ENCODE results near the gene KLK12. TPM values are rescaled to one million over a fixed set of nuclear protein-coding genes. Genes with fewer than 3 reads are reported as not detected.

KLK12 gene
- total and polyA plus RNA-seq, 9 of the 15 experiments (the other 6 are each of a cell fraction or from before 2014, with no cell fraction given), result not detected

GRCh38 chr19:51070334-51071094 is 35.7 kb upstream of the KLK12 start:
- H3K36me3 ChIP-seq (ENCODE audit: control insufficient read depth, insufficient read depth, low read length), result no peaks in the 10 kb centered on the region
- H3K9ac ChIP-seq (ENCODE audit: insufficient read depth in 1 of 2, low read depth in 2 of 2, low read length in 2 of 2), result no peak overlapping the region
- H3K27me3 ChIP-seq (ENCODE audit: control insufficient read depth in 2 of 2, insufficient read depth in 2 of 2, low read length in 2 of 2), result peaks cover 3 to 8% of the 10 kb centered on the region in 2 experiments; a peak in 2 of 5 replicates
- H3K9me3 ChIP-seq (replicated peaks; ENCODE audit: control insufficient read depth, insufficient read depth, low read depth, low read length), result no peaks in the 10 kb centered on the region; the same call in 1 of the 2 replicates
- no peaks in the 10 kb centered on the region for H4K20me1 ChIP-seq (replicated peaks; ENCODE audit: control insufficient read depth, insufficient read depth, low read length)
- no peak overlapping the region for H3K4me2 ChIP-seq (ENCODE audit: insufficient read depth, low read length)
- H3K27ac ChIP-seq (ENCODE audit: extremely low read depth, low read depth, low read length), result no peak overlapping the region
- ATAC-seq, result no peak
- H2AFZ ChIP-seq (ENCODE audit: low read depth, low read length), result no peak overlapping the region
- no TSS peak for BruUV-seq (replicated peaks)
- POLR2A ChIA-PET, result interaction anchor here (0.5 to 0.8 kb wide), 3 partner anchors 69 to 918 kb away, joined by 3 to 4 read pairs (median 3); partner anchors contain the start of gene KLK8
- intact Hi-C loops (cut with micrococcal nuclease), result no loop called here
- 0% methylated on average over 5 of the region's 5 CpGs for WGBS (ENCODE audit: insufficient coverage, low coverage, missing lambda C conversion rate)
- CTCF ChIA-PET (ENCODE audit: low intra/inter-chr PET ratio), result interaction anchor here (0.7 kb wide), 1 partner anchor 24 kb away, joined by 3 read pairs; no protein-coding TSS in a partner anchor
- in situ Hi-C loops (cut with MboI), result no loop called here
- no peaks in the 10 kb centered on the region for H3K79me2 ChIP-seq (ENCODE audit: control insufficient read depth, insufficient read depth, low read length)
- H3K4me3 ChIP-seq, result no peak overlapping the region
- peak in 1 of 4 experiments; percentile 28 for DNase-seq (ENCODE audit: extremely low read depth in 1 of 4, low spot score in 3 of 4)
- FAIRE-seq, result no peak
- H3K4me1 ChIP-seq (replicated peaks in 1 of 2; ENCODE audit: control insufficient read depth in 2 of 2, insufficient read depth in 2 of 2, low read length in 2 of 2), result peaks cover 7 to 13% of the 10 kb centered on the region in 2 experiments
- peak; percentile 40; the same call in 1 of the 2 replicates for TF ChIP-seq CBFA2T2 (conservative IDR thresholded peaks at IDR 0.05)
- peak; percentile 75 for TF ChIP-seq CBFA2T3 (IDR thresholded peaks at IDR 0.05)
- TF ChIP-seq EZH2 (IDR thresholded peaks at IDR 0.05; ENCODE audit: borderline replicate concordance, low read depth, low read length), result no peak
- TF ChIP-seq ZNF445 (CRISPR knock-in tag; IDR thresholded peaks at IDR 0.05; ENCODE audit: low read depth), result no peak
- TF ChIP-seq TFAM (CRISPR knock-in tag; conservative IDR thresholded peaks at IDR 0.05), result no peak
- TF ChIP-seq PRDM10 (IDR thresholded peaks at IDR 0.05; ENCODE audit: partially characterized antibody), result peak; percentile 11
- TF ChIP-seq ARID1B (IDR thresholded peaks at IDR 0.05), result 0 out of 2 replicates have a peak, but pooled peaks have one; percentile 16
- peak; percentile 55; the same call in 1 of the 2 replicates for TF ChIP-seq SOX6 (IDR thresholded peaks at IDR 0.05)
- no peaks in the 10 kb centered on the region for H3K9me1 ChIP-seq (ENCODE audit: control insufficient read depth, insufficient read depth, low read length)

All from K562 (cell line).